Measurements from ENCODE around the gene BAIAP2.
A peak's percentile ranks its signal among the peaks of the same experiment; 100 is the strongest.

The BAIAP2 gene

DNA sequence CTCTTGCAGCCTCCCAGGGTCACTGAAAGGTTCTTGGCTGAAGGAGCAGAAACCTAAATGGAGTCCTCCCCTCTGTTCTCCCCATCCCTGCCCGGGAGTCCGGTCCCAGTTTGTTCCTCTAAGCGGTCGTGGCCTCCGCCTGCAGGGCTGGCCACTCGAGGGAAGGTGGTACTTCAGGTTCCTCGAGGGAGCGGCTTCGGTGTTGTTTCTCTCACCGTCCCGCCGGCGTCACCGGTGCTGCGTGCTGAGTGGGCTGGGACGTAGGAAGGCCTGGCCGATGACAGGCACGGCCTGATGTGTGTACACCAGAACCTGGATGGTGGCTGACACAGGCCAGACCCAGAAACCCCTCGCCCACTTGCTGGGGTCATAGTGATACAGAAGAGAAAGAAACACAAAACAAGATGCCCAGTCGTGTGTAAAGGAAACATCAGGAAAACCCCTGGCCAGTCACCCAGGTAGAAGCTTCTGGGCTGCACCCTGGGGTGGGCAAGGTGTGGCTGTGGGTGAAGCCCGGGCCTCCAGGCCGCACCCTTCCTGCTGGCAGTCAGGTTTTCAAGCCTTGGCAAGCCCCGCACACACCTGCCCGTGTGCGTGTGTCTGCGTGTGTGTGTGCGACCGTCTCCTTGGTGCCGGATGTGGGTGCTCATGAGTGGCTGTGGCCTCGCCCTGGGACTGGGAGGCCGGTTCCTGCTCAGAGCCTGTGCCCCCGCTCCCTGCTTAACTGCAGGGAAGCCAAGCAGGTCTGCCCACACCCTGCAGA is 52.0 kb downstream of the BAIAP2 start:
- no peak for DNase-seq (ENCODE audit: low read depth, low spot score)

DNA sequence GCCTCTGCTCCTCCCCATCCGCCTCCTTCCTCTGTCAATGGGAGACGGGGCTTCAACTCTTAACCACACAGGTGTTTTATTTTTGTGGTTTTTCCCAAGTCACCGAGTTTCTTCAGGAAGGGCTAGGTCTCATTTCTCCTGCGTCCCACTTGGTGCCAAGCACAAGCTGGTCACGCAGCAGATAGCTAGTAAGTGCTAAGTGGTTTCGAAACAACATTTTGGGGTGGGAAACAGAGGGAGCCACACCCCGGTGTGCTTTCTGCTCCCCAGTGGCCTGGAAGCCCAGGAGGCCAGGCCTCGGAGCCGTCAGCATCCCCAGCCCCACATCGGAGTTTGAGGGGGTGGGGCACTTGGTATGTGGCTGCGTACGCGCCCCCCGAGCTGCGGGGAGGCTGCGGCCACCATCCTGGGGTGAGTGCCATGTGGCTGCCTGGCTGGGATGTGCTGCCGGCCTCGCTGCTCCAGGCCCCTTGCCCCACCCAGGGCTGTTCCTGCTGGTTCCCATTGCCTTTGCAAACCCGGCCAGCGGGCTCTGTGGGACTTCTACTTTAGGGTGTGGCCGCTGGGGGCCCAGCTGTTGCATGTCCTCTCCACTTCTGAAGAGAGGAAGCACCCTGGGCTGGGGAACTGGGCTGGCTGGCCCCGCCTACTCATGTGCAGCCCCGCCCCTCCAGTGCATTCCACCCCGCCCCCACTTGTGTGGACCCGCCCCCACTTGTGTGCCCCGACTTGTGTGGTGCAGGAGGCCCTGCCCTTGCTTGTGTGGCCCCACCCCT is 55.6 kb downstream of the BAIAP2 start:
- DNase-seq (ENCODE audit: low read depth, low spot score), result no peak

DNA sequence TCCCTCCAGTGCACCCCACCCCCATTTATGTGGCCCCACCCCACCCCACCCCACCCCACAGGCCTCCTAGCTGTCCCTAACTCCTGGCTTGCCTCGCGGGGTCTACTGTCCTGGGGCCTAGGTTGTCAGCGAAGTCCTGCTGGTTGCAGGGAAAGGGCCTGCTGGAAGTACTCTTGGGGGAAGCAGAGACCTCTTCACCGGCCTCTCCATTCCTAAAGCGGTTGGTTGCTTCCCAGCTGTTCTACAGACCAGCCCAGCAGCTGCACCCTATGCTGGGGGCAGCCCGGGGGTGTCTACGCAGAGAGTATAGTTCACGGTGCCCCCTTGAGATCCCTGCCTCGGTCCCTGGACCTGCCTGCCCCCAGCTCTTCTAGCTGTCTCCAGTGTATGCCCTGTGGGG is 56.2 kb downstream of the BAIAP2 start:
- no peak for DNase-seq (ENCODE audit: low read depth, low spot score)

DNA sequence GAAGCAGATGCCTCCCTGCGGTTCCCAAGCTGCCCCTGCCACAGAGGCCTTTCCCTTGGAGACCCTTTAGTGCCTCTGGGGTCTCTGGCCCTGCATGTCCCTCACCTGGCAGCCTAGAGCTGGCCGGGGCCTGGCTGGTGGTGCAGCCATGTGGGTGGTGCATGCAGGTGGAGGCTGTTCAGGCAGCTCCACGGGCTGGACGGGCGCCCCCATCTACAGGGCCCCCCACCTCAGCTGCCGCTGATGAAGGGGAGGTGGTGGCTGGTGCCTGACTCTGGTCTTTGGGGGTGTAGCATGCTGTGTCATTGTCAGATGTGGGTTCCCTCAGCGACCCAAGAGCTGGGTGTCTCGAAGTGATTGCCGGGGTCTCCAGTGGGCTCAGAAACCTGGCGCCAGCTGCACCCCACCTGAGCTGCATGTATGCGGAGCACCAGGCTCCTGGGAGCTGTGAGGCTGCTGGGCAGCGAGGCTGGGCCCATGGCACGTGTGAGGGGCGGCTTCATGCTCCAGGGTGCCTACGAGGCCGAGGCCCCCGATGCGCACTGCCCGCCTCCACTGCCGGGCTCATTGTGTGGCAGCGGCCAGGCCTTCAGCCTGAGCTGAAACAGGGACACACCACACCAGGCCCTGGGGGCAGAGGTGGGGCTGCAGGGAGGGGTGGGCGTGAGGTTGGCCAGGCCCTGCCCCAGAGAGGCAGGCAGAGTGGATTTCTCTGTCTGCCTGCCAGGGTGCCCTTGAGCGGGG is 57.0 kb downstream of the BAIAP2 start:
- no peak for DNase-seq (ENCODE audit: low read depth, low spot score)

DNA sequence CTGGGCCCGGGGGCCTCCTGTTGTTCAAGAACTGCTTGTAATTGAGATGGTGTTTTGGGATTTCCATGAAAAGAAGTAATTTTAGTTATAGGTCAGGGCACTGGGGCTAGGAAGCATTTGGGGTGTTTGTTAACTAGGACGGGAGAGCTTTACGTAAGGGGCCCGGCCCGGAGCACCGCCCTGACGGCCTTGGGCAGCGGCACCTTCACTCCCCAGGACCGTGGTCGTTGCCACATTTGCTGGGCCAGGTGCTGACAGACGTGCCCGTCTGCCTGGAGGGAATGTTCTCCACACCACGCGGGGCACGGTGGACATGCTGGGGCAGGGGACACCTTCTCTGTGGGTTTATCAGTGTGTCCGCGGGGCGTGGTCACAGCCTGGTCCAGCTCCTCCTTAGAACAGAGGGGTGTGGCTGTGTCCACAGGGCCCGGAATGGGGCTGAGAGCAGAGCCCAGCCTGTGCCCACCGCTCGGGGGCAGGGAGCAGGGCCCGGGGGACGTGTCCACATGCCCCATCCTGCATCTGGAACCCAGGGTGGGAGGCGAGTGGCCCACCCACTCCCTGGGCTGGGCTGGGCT is 57.7 kb downstream of the BAIAP2 start:
- DNase-seq (ENCODE audit: low read depth, low spot score), result no peak

DNA sequence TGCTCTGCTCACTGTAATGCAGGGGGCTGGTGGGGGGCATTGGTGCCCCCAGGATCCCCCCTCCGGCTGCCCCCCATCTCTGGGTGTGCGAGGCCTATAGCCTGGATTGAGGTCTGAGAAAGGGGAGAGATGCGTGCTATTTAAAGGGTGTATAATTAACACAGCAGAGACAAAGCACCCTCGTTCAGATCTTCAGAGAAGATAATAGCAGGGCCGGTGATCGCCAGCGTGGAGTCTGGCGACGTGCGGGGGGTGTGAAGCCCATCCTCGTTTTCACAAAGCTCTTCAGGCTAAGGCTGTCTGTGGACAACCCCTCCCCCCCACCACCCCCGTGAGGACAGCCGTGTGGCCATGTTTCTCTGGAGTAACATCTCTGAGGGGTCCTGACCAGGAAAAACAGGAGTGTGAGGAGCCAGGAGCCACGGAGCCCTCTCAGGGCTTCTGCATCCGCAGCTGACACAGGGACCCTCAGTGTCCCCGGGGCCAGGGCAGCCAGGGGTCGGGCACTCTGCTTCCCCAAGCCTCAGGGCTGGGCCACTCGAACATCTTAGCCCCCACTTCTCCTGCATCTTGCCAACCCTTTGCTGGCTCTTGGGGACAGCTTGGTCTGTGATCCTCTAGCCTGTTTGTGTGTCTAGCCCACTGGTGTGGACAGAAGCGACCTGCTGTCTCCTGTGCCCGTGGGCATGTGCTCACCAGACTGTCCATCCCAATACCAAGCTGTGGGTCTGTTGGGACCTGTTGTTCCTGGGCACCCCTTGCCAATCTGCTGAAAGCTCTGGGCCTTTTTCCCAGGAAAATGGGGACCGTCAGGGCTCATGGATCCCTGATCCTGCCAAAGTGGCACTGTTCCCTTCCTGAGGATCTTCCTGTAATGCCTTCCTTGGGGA is 58.9 kb downstream of the BAIAP2 start:
- no peak for DNase-seq (ENCODE audit: low read depth, low spot score)

DNA sequence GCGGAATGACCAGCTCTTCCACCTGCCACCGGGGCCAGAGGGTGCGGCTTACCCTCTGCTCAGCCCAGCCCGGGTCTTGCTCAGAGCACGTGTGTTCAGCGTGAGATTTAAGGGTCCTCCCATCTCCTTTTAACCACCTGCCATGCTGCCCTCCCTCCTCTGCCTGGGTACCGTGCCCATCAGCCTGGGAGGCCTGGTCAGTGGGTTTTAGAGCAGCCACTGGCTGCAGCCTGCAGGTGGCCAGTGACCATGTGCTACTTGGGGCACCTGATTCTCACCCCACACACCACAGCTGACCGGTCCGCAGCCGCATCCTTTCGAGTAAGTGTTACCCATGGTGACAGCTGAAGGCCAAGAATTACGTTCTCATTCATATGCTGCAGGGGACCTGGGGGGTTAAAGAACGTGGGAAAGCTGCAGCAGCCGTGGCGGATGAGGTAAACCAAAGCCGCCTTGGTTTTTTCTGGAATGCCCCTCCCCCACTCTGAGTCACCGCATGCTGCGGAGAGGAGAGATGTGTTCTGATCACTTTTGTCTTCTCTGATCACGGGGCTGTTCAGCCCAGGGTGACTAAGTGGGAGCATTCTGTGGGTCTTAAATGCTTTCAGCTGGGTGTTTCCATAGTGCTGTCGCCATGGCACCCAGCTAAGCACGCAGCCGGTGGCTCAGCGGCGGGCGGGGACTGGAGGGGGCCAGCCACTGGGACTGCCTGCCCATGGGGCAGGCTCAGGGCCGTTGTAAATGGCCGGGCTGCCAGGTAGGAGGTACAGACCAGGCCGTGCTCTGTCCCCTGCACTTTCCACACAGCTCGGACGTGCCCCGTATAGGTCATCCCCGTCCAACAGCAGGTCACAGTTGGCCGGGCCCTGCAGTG is 59.8 kb downstream of the BAIAP2 start:
- peak; percentile 67 for DNase-seq (ENCODE audit: low read depth, low spot score)

DNA sequence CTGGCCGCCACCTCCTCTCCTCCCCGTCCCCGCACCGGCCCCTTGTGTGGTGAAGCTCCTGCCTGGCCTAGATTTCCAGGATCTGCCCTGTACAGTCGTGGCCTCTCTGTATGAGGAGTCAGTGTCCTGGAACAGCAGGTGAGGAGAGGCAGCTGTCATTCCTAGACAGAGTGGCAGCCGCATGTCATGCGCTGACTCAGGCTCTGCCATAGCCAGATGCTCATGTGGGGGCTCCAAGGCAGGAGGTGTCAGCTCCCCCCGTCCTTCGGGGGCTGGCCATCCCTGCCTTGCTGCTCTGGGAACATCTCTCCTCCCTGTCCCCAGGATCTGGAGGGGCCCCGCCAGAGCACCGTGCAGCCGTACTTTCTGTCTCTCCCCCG is 60.4 kb downstream of the BAIAP2 start:
- DNase-seq (ENCODE audit: low read depth, low spot score), result no peak

DNA sequence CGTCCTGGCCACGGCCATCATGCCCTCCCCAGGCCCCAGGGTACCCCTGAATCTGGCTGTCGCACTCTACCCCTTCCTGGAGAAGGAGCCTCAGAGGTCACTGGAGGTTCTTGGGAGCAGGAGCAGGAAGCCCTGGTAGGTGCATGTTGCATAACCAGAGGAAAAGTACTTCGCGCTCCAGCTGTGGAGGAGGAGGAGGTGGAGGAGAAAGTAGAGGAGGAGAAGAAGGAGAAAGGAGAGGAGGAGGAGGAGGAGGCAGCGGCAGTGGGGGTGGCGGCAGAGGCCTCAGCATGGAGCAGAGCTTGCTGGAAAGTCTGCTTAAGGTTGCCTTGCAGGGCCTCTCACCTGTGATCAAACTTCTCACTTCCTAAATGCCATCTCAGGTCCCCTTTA is 61.8 kb downstream of the BAIAP2 start:
- no peak for DNase-seq (ENCODE audit: low read depth, low spot score)

DNA sequence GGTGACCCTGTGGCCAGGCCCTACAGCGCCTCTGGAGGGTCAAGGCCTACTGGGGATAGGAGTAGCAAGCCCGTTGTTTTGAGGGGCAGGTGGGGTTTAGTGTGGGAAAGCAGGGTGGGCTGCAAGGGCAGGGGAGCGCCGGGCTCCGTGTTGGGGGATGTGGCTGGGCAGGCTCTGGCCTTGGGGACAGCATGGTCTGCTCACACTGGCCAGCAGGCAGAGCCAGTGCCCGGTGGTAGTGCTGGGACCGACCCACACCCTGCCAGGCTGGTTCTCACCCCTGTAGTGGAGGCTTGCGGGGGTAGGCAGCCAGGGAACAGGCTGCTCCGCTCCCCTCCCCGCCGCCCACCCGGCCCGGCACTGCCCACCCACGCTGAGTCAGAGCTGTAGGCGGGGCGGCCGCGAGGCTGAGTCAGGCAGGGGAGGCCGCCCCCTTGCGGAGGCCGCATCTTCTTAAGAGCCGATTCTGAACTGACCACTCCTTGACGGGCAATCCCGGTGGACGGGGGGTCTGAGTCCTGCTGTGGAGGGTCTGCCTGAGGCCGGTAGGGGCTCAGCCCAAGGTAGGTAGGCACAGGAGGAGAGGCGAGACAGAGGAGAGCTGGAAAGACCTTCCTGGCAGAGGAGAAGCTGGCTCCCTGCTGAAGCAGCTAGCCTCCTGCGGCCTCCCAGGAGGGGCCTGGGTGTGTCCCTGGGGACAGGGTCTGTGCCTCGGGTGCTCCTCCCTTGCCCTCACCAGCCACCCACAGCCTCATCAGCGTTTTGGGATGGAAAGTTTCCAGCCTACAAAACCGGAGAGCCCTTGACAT is 62.4 kb downstream of the BAIAP2 start:
- DNase-seq (ENCODE audit: low read depth, low spot score), result no peak

DNA sequence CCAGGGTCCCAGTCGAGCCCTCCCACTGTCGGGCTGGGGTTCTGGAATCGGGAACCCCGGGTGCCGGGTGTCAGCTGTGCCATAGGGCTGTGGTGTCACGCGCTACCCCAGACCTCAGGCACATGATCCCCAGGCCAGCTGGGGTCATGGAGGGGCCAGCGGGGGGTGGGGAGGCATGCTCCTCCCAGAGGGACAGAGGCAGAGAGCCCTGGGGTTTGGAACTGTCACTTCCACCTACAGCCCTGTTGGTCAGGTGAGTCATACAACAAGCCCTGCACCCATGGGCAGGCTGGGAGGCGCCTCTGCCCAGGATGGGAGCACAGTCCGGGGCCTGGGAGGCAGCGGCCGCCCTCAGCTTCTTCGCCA is 63.0 kb downstream of the BAIAP2 start:
- DNase-seq (ENCODE audit: low read depth, low spot score), result no peak

DNA sequence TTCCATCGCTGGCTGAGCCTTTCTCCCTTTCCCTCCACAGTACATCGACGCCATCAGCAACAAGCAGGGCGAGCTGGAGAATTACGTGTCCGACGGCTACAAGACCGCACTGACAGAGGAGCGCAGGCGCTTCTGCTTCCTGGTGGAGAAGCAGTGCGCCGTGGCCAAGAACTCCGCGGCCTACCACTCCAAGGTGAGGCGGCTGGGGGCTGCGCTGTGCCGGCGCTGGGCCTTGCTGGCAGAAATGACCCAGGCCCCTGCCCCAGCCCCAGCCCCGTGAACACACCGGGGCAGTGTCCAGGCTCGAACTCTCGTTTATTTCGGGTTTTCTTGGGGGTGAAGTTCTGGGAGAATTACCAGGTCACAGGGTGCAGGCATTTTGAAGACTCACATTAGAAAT is 64.9 kb downstream of the BAIAP2 start:
- no peak for DNase-seq (ENCODE audit: low read depth, low spot score)

DNA sequence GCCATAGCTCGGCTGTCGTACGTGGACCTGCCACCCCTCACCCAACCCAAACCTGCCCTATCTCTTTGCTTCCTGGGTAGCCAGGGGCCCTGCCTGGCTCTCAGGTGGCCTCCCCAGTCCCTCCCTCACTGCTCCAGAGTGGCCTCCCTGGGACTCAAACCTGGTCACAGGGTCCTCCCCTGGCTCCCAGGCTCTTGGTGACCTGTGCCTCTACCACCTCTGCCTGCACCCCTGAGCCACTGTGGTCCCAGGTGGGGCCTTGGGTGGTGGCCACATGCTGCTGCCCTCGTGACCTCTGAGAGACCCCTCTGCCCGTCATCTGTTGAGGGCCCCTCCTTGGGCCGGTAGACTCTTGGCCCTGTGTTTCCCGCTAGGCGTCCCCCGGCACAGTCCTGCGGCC is 65.7 kb downstream of the BAIAP2 start:
- no peak for DNase-seq (ENCODE audit: low read depth, low spot score)

DNA sequence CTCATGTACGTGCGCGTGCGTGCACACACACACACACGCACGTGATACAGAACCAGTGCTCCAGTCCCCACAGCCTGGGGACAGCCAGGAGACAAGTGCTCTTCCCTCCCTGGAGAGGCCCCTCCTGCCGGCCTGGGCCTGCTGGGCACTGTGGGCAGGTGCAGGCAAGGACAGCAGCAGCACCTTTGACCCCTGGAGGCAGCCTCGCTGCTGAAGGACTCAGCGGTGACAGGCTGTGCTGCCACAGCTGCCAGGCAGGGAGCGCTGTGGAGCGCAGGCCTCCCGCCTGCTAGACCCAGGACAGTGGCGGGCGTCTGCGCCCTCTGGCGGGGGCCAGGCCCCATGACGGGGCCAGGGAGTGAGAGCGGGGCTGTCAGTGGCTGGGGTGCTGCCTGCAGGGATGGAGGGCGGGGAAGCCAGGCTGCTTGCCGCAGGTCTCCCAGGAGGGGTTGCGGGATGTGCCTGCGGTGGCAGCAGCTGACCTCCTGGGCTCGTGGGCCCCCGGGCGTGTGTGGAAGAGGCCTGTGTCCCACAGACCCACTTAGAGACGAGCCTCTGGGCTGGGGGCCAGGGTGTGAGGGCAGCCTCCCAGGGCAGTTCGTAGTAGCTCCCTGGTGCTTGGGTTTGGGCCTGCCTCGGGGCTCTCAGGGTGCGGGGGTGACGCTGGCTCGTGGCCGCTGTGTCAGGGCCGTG is 66.8 kb downstream of the BAIAP2 start:
- peak; percentile 80 for DNase-seq (ENCODE audit: low read depth, low spot score)

DNA sequence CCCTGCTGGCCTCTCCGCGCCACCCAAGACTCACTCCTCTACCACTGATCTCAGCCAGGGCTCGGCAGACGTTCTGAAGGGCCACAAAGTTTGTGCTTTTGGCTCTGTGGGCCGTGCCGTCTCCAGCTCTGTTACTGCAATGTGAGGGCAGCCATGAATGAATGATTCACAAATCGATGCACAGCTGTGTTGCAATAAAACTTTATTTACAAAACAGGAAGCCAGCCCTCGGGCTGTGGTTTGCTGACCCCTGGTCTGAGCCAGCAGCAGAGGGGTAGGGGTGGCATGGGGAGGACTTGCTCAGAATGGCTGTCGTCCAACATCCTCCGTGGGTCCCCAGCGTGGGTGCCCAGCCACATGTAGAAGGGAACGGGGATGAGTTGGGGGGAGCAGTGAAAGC is 67.4 kb downstream of the BAIAP2 start:
- no peak for DNase-seq (ENCODE audit: low read depth, low spot score)

DNA sequence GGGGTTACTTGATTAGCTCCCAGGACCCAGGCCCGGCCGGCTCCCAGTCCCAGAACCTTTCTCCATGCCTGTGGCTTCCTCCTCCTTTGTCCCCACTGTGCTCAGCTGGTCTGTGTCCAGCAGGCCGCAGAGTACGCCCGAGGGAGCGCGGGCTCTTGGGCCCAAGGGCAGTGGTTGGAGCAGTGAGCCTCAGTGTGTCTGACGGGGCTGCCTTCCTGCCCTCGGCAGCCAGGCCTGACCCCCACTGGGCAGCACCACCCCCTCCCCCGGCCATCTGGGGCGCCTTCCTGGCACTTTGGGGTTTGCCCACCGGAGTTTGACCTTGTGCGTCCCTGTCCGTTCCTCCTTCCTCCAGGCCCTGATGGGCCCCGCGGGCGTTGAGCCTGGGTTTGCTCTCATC is 67.9 kb downstream of the BAIAP2 start:
- DNase-seq (ENCODE audit: low read depth, low spot score), result no peak

DNA sequence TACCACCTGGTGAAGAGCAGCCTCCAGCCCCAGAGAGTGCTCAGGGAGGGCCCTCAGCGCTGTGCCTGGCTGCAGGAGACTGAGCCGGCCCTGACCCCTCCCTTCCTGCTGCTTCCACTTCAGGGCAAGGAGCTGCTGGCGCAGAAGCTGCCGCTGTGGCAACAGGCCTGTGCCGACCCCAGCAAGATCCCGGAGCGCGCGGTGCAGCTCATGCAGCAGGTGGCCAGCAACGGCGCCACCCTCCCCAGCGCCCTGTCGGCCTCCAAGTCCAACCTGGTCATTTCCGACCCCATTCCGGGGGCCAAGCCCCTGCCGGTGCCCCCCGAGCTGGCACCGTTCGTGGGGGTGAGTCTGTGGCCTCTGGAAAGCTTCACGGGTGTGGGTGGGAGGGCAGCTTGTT is 68.4 kb downstream of the BAIAP2 start:
- no peak for DNase-seq (ENCODE audit: low read depth, low spot score)

DNA sequence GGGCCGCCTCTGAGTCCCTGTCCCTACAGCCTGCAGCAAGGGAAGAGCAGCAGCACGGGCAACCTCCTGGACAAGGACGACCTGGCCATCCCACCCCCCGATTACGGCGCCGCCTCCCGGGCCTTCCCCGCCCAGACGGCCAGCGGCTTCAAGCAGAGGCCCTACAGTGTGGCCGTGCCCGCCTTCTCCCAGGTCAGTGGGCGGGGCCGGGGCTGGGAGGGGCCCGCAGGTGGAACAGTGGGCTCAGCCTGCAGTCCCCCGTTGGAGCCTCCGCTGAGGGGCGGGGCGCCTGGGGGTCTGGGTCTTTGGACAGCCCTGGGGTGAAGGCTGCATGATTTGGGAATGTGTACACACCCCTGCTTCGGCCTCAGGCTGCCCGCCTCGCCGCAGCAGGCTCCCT is 71.8 kb downstream of the BAIAP2 start:
- no peak for DNase-seq (ENCODE audit: low read depth, low spot score)

DNA sequence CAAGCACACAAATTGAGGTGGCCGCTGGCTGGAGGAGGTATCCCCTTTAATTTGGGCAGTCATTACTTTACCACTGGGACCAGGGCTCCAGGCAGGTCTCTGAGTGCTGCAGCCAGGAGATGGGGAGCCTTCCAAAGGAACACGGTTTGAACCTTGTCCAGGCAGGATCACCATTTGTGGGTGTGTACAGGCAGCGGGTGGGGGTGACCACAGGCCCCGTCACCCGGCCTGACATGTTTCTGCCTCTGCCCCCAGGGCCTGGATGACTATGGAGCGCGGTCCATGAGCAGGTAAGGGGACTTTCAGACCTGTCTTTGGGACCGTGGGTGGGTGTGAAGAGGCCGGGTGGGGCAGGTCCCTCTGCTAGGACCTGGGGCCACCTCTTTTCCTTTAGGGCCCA is 73.3 kb downstream of the BAIAP2 start:
- DNase-seq (ENCODE audit: low read depth, low spot score), result no peak
